ENCODE measurements around the gene NPAS4. TPM values are rescaled to one million over a fixed set of nuclear protein-coding genes. Genes with fewer than 3 reads are reported as not detected.
A peak's percentile ranks its signal among the peaks of the same experiment; 100 is the strongest.

Gene NPAS4
- total RNA-seq, 3 donors from 2014 or later (not counting 1 experiment from before 2014, with no cell fraction given), result not detected

DNA sequence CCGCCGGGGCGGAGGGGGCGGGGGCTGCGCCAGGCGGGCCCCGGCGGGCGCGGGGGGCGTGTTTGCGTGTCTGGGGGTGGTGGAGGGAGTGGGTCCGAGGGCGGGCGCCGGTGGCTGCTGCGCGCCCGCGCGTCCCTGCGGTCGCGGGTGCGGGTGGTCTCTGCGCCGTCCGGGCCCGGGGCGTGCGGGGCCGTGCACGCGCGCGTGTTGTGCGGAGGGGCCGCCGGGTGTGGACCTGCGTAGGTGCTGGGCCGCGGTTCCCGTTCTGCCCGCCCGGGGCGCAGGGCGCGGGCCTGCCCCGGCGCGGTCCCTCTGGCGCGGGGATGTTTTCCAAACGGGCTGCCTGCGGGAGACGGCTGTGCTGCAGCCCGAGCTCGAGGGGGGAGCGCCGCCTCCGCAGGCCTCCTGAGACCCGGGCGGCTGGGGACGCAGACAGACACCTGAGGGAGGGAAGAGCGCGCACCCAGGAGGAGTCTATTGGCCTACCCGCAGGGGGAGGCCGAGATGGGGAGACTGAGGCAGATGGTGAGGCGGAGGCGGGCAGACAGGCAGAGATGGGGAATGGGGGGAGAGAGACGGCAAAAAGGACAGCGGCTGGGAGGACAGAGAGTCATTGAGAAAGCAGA, 46.3 kb downstream of the NPAS4 start:
- peak in 1 of 2 donors; percentile 71 for DNase-seq
- intact Hi-C loops (cut with micrococcal nuclease), result loop anchor here (2.0 kb wide), 1 partner anchor 14 kb away; the partner anchor contains the start of gene DPP3

DNA sequence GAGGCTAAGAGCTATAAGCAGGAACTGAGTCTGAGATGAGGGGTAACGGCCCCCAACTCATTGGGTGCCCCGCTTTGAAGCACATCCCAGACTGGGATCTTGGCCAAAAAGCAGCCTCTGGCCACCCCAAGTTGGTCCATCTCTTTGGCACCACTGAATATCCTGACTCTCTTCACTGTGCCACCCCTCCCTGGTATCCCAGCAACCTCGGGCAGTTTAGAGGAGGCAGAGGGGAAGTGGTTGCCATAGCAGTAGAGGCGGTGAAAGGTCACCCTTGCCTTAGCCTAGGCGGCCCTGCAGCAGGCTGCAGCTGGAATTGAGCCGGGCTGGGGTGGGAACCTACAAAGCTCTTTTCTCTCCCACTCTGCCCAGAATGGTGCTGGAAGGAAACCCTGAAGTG, 46.9 kb downstream of the NPAS4 start:
- Mint-ChIP-seq H3K27me3 (ENCODE audit: low read depth in 2 of 2) (no peaks in the 10 kb centered on the region), H3K36me3 (no peaks in the 10 kb centered on the region), H3K27ac (peak overlapping the region in 1 of 2 donors; percentile 83), H3K4me1 (peaks cover 13 to 21% of the 10 kb centered on the region in 2 donors), H3K4me3 (peak overlapping the region; percentile 94), H3K9me3 (no peaks in the 10 kb centered on the region)
- Histone ChIP-seq H3K9me3 (ENCODE audit: control insufficient read depth, insufficient read depth, low read length) (no peaks in the 10 kb centered on the region), H3K27ac (ENCODE audit: low read length) (no peak overlapping the region), H3K4me1 (ENCODE audit: control insufficient read depth, insufficient read depth, low read length) (peaks cover 20% of the 10 kb centered on the region), H3K4me3 (ENCODE audit: low read length) (no peak overlapping the region), H3K36me3 (ENCODE audit: control insufficient read depth, insufficient read depth, low read length) (no peaks in the 10 kb centered on the region), H3K27me3 (ENCODE audit: control insufficient read depth, insufficient read depth, low read length) (no peaks in the 10 kb centered on the region)
- DNase-seq (peak in 1 of 2 donors; percentile 32), ATAC-seq (no peak)
- TF ChIP-seq, protein P1, sequence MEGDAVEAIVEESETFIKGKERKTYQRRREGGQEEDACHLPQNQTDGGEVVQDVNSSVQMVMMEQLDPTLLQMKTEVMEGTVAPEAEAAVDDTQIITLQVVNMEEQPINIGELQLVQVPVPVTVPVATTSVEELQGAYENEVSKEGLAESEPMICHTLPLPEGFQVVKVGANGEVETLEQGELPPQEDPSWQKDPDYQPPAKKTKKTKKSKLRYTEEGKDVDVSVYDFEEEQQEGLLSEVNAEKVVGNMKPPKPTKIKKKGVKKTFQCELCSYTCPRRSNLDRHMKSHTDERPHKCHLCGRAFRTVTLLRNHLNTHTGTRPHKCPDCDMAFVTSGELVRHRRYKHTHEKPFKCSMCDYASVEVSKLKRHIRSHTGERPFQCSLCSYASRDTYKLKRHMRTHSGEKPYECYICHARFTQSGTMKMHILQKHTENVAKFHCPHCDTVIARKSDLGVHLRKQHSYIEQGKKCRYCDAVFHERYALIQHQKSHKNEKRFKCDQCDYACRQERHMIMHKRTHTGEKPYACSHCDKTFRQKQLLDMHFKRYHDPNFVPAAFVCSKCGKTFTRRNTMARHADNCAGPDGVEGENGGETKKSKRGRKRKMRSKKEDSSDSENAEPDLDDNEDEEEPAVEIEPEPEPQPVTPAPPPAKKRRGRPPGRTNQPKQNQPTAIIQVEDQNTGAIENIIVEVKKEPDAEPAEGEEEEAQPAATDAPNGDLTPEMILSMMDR (IDR thresholded peaks at IDR 0.05), result no peak
- intact Hi-C loops (cut with micrococcal nuclease), result loop anchor here (2.0 kb wide), 1 partner anchor 13 kb away; the partner anchor contains the start of gene DPP3
- 35% methylated on average over 6 of the region's 6 CpGs for WGBS (ENCODE audit: insufficient coverage)

More for the DNA sequence above, 46.3 kb downstream of the NPAS4 start:
- Histone ChIP-seq H3K27me3 (ENCODE audit: control insufficient read depth, insufficient read depth, low read length) (no peaks in the 10 kb centered on the region), H3K9me3 (ENCODE audit: control insufficient read depth, insufficient read depth, low read length) (no peaks in the 10 kb centered on the region), H3K4me1 (ENCODE audit: control insufficient read depth, insufficient read depth, low read length) (peaks cover 20% of the 10 kb centered on the region), H3K36me3 (ENCODE audit: control insufficient read depth, insufficient read depth, low read length) (no peaks in the 10 kb centered on the region), H3K27ac (ENCODE audit: low read length) (no peak overlapping the region), H3K4me3 (ENCODE audit: low read length) (peak overlapping the region; percentile 37)
- H3K4me1 Mint-ChIP-seq, result peaks cover 13 to 21% of the 10 kb centered on the region in 2 donors
- peak; percentile 37 to 63 (median 47) for ATAC-seq
- 2% methylated on average over 72 of the region's 72 CpGs for WGBS (ENCODE audit: insufficient coverage)
- TF ChIP-seq, protein P1 (IDR thresholded peaks at IDR 0.05), result peak; percentile 46
- H3K27ac Mint-ChIP-seq, result peak overlapping the region in 1 of 2 donors; percentile 93
- no peaks in the 10 kb centered on the region for H3K9me3 Mint-ChIP-seq
- H3K36me3 Mint-ChIP-seq, result no peaks in the 10 kb centered on the region
- H3K27me3 Mint-ChIP-seq (ENCODE audit: low read depth in 2 of 2), result no peaks in the 10 kb centered on the region
- H3K4me3 Mint-ChIP-seq, result peak overlapping the region; percentile 94

DNA sequence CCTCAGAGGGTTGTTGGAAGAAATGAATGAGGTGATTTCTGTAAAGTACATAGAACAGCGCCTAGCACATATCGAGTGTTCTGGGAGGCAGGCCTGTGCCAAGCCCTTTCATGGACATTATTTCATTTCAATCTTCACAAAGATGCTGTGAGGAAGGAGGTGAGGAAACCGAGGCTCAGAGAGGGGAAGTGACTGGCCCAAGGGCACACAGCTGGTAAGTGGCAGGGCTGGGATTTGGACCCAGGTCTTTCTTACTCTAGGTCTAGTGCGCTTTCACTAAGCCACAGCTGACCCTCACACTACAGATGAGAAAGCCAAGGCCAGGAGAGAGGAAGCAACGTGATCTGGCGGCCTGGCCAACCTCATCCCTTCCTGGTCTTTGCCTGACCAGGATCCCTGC, 47.9 kb downstream of the NPAS4 start:
- H3K27ac ChIP-seq (ENCODE audit: low read length), result no peak overlapping the region
- intact Hi-C loops (cut with micrococcal nuclease), result no loop called here
- peaks cover 20% of the 10 kb centered on the region for H3K4me1 ChIP-seq (ENCODE audit: control insufficient read depth, insufficient read depth, low read length)
- TF ChIP-seq, protein P1 (IDR thresholded peaks at IDR 0.05), result no peak
- no peaks in the 10 kb centered on the region for H3K9me3 Mint-ChIP-seq
- H3K4me3 ChIP-seq (ENCODE audit: low read length), result no peak overlapping the region
- H3K4me3 Mint-ChIP-seq, result peak overlapping the region; percentile 67
- H3K36me3 Mint-ChIP-seq, result no peaks in the 10 kb centered on the region
- H3K36me3 ChIP-seq (ENCODE audit: control insufficient read depth, insufficient read depth, low read length), result no peaks in the 10 kb centered on the region
- no peaks in the 10 kb centered on the region for H3K9me3 ChIP-seq (ENCODE audit: control insufficient read depth, insufficient read depth, low read length)
- H3K27me3 ChIP-seq (ENCODE audit: control insufficient read depth, insufficient read depth, low read length), result no peaks in the 10 kb centered on the region
- WGBS (ENCODE audit: insufficient coverage), result 96% methylated on average over 5 of the region's 6 CpGs
- ATAC-seq (no peak), DNase-seq (no peak)
- no peaks in the 10 kb centered on the region for H3K27me3 Mint-ChIP-seq (ENCODE audit: low read depth in 2 of 2)
- H3K4me1 Mint-ChIP-seq, result peaks cover 13 to 21% of the 10 kb centered on the region in 2 donors
- no peak overlapping the region for H3K27ac Mint-ChIP-seq

Measured in natural killer cell (primary cell).